Epithelial cell of prostate (primary cell): Measurements from ENCODE around the gene BTBD16.

Experiments
- DNase-seq: peaks from one replicate; pipeline ENCODE4 v3.0.0-alpha.2; 2011; ENCODE audit warnings: low read depth, low spot score
- H3K27ac ChIP-seq: fragments of 450-650 bp; 2 replicates; pipeline ENCODE4 v1.5.1; 2017; ENCODE audit warnings: mild to moderate bottlenecking

Gene BTBD16

DNA sequence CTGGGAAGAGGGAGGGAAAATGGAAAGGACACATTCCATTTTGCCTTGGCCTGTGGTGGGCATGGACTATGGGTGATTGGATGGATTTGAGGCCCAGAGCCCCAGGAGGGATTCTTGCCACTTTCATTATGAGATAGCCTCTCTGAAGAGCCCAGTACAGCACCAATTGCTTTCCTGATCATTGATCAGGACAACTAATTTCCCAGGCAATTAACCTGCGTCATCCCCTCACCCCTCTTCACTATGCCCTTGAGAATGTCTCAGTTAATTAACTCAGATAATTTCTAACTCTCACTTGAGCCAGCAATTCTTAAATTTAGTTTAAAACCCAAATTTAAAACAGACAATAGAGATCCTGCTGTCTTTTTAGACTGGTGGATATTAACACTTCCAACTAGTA, 90.0 kb downstream of the BTBD16 start:
- DNase-seq: no peak
- no peak overlapping the region for H3K27ac ChIP-seq

DNA sequence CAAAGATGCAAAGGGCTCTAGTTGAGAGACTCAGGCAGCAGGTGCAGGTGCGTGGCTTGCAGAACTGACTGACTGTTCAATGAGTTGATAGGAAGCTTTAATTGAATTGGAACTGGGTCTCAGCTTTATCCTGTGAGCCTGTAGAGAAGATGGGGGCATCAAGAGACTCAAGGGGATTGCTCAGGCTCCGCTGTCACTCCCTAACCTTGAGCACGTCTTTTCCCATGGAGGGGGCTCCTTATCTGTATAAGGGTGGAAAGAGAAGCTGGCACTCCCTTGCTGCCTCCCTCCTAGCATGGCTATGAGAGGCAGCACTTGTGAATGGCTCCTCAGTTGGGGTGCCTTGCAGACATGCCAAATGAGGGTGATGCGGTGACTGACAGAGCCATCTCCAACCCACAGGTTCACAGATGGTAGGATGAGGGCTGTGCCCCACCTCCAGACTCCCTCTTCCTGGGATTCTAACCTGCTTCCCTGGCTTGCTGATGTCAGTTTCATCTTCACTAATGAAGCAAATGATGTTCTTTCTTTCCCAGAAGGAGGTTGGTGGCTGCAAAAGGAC, 91.0 kb downstream of the BTBD16 start:
- no peak overlapping the region for H3K27ac ChIP-seq
- DNase-seq: no peak

DNA sequence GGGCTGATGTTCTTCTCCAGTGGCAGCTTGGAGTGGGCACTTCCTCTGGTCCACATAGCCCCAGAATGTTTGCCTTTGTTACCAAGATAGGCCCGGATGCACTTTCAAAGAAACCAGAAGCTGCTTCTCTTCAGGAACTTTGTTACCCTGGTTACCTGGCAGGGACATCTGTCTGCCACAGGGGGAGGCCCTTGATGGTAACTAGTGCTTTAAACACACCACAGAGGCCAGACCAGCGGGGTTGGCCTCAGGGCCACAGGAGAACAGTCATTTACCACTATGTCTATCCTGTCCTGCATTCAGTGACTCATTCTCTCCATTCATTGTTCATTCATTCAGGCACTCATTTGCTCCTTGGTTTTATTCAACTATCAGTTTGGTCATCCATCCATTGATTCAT, 91.5 kb downstream of the BTBD16 start:
- peak overlapping the region; percentile 65 for H3K27ac ChIP-seq
- DNase-seq: no peak

DNA sequence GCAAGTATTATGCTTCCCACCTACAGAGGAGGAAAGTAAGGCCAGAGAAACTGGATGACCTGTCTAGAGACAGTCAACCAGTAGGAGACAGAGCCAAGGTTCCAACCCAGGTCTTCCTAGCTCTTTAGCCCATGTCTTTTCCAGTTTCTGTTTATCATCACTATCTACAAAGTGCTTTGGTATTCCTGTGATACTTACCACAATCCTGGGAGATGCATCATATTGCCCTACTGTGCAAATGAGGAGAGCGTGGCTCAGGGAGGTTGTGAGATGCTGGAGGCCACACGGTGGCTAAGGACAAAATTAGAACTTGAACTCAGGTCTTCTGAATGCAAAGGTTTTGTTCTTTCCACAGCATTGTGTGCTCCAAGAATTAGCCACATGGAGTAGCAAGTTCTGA, 92.2 kb downstream of the BTBD16 start:
- no peak for DNase-seq
- H3K27ac ChIP-seq: peak overlapping the region; percentile 65

DNA sequence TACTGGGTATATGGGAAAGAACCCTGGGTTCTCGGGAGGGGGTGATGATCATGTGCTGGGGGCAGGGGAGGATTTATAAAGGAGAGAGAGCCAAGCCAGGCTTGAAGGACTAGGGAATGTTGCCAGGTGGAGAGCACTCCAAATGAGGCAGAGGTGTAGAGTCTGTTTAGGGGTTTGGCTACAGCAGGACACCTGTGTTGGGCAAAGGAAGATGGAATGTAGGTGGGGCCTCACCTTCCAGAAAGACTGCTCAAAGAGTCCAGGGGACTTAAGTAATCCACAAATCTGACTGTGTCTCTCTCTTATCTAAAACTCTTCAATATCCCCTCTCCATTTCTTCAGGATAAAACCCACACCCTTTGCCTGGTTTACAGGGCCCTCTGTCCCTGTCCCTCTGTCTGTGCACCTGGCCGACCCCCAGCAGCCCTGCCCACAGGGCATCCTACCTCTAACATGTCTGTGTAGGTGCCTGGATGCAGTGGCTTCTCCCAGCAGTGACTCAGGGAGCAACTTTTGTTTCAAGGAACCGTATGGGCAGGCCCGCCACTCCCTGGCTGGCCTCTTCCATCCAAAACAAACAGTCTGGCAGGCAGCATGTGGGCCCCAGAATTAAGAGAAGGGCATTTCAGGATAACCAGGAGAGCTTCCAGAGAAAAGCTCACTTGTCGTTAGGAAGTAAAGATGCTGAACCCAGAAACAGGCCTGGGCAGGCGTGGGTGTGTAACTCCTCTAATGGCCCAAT, 92.8 kb downstream of the BTBD16 start:
- peak overlapping the region; percentile 65 for H3K27ac ChIP-seq
- DNase-seq: no peak

DNA sequence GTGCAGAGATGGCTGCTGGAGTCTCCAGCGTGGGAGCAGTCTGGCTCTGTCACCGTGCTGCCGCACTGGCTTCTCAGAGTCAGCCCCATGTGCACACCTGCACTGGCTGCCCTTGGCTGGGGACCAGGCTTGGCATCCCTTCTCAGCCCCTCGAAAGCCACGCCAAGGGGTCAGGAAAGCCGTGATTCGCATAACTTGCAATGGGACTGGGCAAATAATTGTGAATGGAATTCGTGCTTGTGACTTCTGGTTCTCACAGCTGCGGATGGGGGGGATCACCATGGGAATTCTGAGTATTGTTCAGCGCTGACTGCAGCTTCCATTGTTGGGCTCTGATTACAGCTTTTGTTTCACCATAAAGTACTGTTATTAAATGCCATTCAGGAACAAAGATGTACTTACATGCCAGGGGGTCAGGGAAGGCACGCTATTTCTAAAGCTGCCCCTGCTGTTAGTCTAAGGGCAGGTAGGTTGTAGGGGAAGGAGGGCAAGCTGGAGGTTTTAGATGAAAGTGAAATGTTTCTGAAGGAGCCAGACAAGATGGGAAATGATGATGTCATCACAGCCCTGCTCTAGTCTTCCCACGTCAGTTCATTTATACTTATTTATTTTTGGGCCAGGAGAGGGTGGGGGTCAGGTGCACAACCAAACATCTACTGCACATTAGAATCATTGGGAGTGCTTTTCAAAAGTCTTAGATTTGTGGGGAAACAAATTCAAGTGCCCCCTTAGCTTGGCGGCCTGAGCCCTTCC, 97.6 kb downstream of the BTBD16 start:
- no peak for DNase-seq
- H3K27ac ChIP-seq: no peak overlapping the region

DNA sequence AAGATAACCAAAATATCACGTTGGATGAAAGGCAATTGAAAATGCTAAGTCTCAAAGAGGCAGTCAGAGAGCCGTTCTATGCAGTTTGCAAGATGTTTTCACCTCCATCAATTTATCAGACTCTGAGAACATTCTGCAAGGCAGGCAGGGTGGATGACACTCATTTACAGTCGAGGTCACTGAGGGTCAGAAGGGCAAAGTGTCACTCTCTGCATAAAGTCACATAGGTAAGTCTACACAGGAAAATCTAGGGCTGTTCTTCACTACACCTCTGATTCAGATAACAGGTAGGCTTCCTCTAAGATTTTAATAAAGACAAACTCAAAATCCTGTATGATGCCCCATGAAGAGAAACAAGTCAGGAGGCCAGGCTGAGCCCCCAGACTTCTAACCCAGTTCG, 102.0 kb downstream of the BTBD16 start:
- no peak for DNase-seq
- H3K27ac ChIP-seq: peak overlapping the region; percentile 91

DNA sequence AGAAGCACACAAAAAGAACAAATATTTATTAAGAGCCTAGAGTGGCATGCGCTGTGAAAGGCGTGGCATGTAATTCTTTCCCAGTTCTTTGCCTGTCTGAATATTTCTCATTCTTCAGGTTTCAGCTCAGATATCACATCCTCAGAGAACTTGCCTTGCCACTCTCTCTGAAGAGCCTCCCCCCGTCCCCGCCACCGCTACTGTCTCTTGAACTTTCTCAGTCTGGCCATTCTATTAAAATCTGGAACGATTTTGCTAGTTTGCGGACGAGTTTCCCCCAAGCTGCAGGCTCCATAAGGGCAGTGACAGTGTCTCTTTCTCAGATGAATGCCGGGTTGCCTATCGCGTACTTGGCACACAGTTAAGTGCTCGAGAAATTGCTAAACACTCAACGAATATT, 102.6 kb downstream of the BTBD16 start:
- H3K27ac ChIP-seq: peak overlapping the region; percentile 91
- DNase-seq: no peak

DNA sequence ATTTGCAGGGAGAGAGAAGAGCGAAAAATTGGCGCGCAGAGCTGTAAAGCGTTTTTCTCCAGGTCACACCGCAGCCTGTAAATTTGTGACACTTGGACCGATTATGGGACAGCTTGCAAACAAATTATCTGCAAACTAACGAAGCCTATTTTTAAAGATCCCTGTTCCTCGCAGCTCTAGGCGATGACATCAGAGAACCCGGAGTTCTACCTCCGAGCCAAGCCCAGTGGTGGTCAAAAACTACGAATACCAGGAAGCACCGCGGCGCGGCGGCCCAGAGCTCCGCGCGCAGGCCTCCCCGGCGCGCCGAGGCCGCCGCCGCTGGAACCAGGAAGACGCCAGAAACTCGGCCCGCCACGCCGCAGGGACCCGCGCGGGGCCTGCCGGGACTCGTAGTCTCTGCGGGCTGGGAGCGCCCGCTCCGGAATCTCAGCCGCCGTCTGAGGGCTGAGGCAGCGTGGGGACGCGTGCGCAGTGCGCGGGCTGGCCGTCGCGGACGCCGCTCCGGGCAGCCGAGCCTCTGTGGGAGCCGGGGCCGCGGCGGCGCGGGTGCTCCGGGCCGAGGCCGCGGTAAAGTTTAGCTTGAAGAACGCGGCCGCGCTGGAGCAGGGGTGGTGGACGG, 103.3 kb downstream of the BTBD16 start, which contains the start of gene PLEKHA1:
Gene PLEKHA1, plus strand, starts transcription at position 472 of the 622 bp plus-strand sequence. CDS start 18,493 bp downstream, outside the sequence.
- peak; percentile 83 for DNase-seq
- peak within 1 kb of the TSS; percentile 91 for H3K27ac ChIP-seq

DNA sequence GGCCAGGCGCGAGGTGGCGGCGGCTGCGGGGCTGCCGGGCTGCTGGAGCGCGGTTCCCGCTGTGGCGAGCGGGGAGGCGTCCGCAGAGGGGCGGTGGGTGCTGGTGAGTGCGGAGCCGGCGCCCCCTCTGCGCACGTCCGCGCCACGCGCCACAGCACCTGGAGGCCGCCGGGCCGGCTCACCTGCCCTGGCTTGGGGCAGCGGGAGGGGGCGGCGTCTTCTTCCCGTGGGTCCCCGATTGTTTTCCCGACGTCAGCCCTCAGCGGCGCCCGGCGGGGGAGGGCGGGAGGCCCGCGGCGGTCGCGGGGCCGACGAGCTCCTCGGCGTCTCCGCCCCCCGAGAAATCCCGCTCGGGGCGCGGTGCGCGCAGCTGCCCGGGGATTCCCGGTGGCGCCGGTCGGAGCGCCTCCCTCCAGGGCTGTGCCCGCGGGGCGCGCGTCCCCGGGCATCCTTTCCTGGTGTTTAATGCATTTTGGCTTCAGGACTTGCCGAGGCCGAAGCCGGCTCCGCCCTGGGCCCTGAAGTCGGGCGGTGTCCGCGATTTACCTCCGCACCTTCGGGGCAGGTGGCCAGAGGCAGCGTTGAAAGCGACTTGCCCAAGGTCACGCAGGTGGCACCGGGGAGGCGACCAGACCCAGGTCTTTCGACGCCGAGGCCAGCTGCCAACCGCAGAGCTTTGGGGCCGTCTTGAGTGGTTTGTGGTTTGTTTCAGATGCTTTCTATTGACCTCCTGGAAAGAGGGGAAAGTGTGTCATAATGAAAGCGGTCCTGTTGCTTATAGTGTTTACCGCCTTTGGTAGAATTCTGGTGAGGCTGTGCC, 104.0 kb downstream of the BTBD16 start:
- peak overlapping the region; percentile 91 for H3K27ac ChIP-seq

DNA sequence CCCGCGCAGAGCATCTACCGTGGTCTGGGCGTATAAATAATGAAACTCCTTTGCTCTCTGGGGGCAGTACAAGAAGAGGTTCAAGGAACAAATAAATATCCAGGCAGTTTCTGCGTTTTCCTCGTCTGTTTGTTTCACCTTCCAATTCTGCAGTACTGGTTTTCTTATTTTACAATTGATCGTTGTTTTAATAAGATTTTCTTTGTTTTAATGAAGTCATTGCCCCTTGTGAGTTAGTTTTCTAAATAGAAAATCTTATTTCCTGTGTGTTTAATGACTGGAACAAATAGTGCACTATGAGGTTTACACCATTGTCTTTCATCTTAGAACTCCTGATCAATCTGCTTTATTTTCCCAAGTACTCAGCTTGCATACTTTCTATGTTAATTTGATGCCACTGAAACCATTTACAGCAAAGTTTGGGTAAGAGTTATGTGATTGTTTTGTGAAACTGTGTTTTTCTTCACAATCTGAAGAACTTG, 104.6 kb downstream of the BTBD16 start:
- H3K27ac ChIP-seq: peak overlapping the region; percentile 91
- DNase-seq: no peak

More for the DNA sequence above, 104.0 kb downstream of the BTBD16 start:
- no peak for DNase-seq

DNA sequence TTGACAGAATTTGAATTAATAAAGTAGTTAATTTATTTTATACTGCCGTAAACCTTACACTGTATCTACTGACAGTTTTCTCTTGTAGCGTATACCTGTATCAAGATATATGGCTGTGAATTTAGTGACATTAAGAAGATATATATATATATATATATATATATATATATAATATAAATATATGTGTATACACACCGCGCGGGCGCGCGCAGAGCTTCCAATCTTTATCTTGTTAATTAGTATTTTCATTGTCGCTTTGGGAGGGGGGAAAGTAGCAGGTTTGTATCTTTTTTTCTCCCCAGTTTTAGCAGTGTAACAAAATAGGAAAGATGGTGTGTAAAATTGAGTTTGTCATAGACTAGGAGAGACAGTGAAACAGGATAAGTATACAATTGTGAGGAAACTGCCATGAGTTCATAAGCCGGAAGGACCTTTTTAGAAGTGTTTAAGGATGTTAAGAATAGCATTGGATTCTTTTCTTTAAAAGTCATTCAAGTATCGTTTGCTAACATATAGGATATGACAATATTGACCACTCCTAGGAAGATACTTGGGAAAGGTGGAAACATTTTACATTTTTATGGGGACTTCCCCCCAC, 105.4 kb downstream of the BTBD16 start:
- no peak for DNase-seq
- H3K27ac ChIP-seq: no peak overlapping the region

DNA sequence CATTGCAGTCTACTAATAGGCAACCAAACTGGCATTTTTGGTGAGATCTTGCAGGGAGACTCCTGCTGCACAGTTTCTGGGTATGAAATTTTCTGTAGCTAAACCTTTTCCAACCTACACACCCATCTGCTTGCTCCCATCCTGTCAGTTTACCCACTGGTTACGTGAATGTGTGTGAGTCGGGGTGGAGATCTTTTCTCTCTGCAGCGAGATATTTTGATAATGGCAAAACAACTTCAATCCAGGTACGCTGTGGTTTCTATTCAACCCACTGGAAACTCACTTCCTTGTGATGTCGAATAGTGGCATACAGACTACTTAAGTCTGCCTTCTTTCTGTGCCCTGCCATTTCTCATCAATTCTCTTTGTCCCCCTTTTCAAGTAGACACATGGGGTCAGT, 107.9 kb downstream of the BTBD16 start:
- no peak overlapping the region for H3K27ac ChIP-seq
- no peak for DNase-seq

DNA sequence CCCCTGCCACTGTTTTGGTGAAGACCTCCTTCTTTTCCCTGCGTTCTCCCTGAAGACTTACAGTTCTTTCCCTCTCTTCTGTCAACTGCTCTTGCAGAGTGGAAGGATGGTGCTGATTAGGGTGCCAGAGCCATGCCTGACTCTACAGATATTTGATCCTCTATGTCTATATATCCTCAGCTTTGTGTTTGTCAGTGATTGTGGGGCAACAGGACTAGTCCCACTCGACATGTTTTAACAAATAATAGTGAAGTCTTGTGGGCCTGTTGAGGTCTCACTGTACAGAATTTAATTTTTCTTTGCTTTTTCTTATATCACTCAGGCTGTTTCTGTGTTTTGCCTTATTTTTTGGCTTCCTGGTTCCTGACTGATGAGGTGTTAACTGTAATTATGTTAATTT, 108.4 kb downstream of the BTBD16 start:
- DNase-seq: no peak
- H3K27ac ChIP-seq: no peak overlapping the region

DNA sequence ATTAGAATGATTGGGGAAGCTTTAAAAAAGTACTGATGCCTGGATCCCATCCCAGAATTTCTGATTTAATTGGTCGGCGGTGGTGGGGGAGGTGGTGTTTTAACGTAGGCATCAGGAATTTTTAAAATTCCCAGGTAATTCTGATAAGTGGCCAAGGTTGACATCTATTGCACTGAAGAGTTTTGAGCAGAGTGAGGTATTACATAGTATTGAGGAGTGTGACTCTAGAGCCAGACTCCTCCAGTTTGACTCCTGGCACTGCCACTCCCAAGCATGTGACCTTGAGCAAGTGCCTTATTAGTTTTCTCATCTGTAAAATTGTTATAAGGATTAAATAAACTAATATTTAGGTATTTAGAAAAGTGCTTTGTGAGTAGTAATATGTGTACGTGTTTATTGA, 109.6 kb downstream of the BTBD16 start:
- H3K27ac ChIP-seq: no peak overlapping the region
- DNase-seq: no peak

DNA sequence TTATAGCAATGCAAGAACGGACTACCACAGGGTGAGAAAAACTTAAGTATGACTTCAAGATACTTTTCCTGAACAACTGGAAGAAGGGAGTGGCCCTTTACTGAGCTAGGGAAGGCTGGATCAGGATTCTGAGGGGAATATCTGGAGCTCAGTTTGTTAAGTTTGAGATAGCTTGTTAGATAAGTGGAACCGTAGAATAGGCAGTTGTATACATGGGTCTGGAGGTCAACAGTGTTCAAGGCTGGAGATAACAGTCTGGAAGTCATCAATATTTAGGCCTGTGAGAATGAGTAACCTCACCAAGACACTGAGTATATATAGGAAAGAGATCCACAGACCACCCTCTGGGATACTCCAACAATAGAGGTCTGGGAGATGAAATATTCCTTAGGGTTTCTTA, 110.6 kb downstream of the BTBD16 start:
- no peak overlapping the region for H3K27ac ChIP-seq
- no peak for DNase-seq

DNA sequence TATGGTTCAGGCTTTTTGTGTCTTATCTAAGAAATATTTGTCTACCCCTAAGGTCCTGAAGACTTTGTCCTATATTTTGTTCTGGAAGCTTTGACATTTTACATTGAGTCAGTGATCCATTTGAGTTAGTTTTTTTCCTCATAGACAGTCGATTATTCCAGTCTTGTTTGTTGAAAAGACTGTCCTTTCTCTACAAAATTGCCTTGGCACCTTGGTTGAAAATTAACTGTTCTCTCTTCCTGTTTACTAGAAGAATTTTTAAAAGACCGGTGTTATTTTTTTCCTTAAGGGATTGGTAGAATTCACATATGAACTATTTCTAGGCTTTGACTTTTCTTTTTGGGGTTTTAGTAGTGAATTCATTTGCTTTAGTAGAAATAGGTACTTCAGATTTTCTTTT, 115.4 kb downstream of the BTBD16 start:
- no peak for DNase-seq

DNA sequence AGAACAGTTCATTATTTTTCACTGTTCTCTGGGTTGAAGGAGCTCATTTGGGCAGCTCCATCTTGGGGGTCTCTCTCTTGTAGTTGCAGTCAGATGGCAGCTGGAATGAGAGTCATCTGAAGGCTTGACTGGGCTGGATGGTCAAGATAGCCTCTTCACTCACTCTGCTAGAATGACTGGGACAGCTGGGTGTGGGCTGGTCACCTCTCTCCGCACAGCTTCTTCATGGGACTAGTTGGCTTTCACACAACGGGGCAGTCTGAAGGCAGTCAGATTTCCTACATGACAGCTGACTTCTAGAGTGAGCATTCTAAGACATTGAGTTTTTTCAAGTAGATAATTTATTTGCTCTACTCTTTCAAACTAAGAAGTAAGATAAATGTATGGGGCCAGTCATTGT, 116.5 kb downstream of the BTBD16 start:
- no peak for DNase-seq
- H3K27ac ChIP-seq: no peak overlapping the region

More for the DNA sequence above, 115.4 kb downstream of the BTBD16 start:
- H3K27ac ChIP-seq: no peak overlapping the region
